ENCODE data around the gene CDKN3. TPM values are rescaled to one million over a fixed set of nuclear protein-coding genes. Genes with fewer than 3 reads are reported as not detected.
"Not testable (repeated sequence)": the region's sequence is repeated elsewhere in the genome, so short reads cannot be mapped to it uniquely, and the experiment has no call there.

Gene CDKN3
- total and polyA plus RNA-seq, 8 donors = 1.8 to 20.8 (median 6.2) TPM; not detected in 2

DNA sequence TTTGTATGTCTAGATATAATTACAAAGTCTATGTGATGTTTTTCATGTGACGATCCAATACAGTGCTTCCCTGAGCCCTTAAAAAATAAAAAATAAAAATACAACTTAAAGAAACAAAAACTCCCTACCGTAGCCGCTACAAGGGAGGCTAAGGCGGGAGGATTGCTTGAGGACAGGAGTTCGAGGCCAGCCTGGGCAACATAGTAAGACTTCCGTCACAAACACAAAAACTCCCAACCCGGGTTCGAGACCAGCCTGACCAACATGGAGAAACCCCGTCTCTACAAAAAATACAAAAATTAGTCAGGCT lies 669 bp upstream of the CDKN3 start:
- Histone ChIP-seq H3K4me1 (peaks cover 5 to 24% (median 13%) of the 10 kb centered on the region in 4 donors), H3K4me3 (peak overlapping the region; percentile 61 to 85 (median 72)), H3K27ac (peak overlapping the region in 3 of 5 donors; percentile 21 to 72 (median 71)), H3K36me3 (no peaks in the 10 kb centered on the region), H3K9me3 (no peaks in the 10 kb centered on the region), H3K27me3 (peaks cover 0 to 2% (median 0%) of the 10 kb centered on the region in 3 donors)
- DNase-seq = no peak
- WGBS, 5 donors = 67 to 73% (median 72%) methylated on average over 9 of the region's 9 CpGs
- intact Hi-C loops (cut with DNase I; ENCODE audit: low total_unique reads) = no loop called here
- no peak for TF ChIP-seq POLR2A (IDR thresholded peaks at IDR 0.05)
- no peak for TF ChIP-seq POLR2AphosphoS5 (IDR thresholded peaks at IDR 0.05)
- TF ChIP-seq EP300 (IDR thresholded peaks at IDR 0.05) = no peak
- TF ChIP-seq, protein P1, sequence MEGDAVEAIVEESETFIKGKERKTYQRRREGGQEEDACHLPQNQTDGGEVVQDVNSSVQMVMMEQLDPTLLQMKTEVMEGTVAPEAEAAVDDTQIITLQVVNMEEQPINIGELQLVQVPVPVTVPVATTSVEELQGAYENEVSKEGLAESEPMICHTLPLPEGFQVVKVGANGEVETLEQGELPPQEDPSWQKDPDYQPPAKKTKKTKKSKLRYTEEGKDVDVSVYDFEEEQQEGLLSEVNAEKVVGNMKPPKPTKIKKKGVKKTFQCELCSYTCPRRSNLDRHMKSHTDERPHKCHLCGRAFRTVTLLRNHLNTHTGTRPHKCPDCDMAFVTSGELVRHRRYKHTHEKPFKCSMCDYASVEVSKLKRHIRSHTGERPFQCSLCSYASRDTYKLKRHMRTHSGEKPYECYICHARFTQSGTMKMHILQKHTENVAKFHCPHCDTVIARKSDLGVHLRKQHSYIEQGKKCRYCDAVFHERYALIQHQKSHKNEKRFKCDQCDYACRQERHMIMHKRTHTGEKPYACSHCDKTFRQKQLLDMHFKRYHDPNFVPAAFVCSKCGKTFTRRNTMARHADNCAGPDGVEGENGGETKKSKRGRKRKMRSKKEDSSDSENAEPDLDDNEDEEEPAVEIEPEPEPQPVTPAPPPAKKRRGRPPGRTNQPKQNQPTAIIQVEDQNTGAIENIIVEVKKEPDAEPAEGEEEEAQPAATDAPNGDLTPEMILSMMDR (IDR thresholded peaks at IDR 0.05) = no peak

DNA sequence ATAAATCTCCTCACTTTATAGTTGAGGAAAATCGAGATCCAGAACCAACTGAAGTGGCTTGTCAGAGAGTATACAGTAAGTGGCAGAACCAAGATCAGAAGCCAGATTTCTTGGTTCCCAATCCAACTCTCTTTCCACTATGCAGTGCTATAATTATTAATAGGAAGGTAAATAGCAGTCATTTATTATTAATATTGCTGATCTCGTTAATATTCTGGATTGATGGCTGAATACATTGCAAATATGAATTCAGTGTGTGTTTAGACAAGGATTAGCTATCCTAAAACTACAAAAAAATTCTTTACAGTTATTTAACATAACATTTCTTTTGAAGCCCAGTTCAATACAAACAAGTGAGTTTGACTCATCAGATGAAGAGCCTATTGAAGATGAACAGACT lies 2.8 kb downstream of the CDKN3 start:
- H3K27me3 ChIP-seq = no peaks in the 10 kb centered on the region
- H3K9me3 ChIP-seq = no peaks in the 10 kb centered on the region
- TF ChIP-seq, protein P1 (IDR thresholded peaks at IDR 0.05) = no peak
- TF ChIP-seq EP300 (IDR thresholded peaks at IDR 0.05) (no peak), POLR2A (IDR thresholded peaks at IDR 0.05) (no peak), POLR2AphosphoS5 (IDR thresholded peaks at IDR 0.05) (no peak)
- H3K4me1 ChIP-seq = peaks cover 5 to 24% (median 13%) of the 10 kb centered on the region in 4 donors
- intact Hi-C loops (cut with DNase I; ENCODE audit: low total_unique reads) = no loop called here
- DNase-seq = no peak
- H3K27ac ChIP-seq = no peak overlapping the region
- no peak overlapping the region for H3K4me3 ChIP-seq
- WGBS, 5 donors = 82 to 87% (median 87%) methylated on average over 2 of the region's 2 CpGs
- no peaks in the 10 kb centered on the region for H3K36me3 ChIP-seq

DNA sequence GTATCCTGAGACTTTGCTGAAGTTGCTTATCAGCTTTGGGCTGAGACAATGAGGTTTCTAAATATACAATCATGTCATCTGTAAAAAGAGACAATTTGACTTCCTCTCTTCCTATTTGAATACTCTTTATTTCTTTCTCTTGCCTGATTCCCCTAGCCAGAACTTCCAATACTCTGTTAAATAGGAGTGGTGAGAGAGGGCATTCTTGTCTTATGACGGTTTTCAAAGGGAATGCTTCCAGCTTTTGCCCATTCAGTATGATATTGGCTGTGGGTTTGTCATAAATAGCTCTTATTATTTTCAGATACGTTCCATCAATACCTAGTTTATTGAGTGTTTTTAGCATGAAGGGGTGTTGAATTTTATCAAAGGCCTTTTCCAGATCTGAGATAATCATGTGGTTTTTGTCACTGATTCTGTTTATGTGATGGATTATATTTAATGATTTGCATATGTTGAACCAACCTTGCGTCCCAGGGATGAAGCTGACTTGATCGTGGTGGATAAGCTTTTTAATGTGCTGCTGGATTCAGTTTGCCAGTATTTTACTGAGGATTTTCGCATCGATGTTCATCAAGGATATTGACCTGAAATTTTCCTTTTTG lies 6.7 kb downstream of the CDKN3 start:
- H3K36me3 ChIP-seq = peaks cover 0 to 12% (median 0%) of the 10 kb centered on the region in 4 donors
- H3K4me1 ChIP-seq; intact Hi-C loops (cut with DNase I; ENCODE audit: low total_unique reads); H3K4me3 ChIP-seq; H3K27me3 ChIP-seq; H3K27ac ChIP-seq; DNase-seq; H3K9me3 ChIP-seq: not testable (repeated sequence)
- 81 to 92% (median 88%) methylated on average over 6 of the region's 6 CpGs for WGBS, 5 donors

DNA sequence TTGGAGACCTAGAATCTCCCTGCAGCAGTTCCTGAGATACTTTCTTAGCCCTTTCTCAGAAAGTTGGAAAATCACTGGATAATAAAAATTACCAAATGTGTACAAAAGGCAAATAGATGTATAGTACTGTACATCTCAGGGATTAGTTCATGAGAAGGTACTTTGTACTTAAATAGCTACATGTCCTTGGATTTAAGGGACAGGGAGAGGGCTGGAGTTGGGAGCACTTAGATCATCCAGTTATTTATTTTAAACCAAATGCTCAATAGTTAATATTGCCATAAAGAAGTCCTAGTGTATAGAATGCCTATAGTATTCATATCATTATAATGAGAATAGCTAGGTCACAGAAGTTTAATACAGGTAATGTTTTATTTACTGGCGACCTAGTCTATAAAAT lies 13.4 kb downstream of the CDKN3 start:
- no peak for DNase-seq
- H3K36me3 ChIP-seq = peaks cover 0 to 26% (median 0%) of the 10 kb centered on the region in 4 donors
- WGBS, 5 donors = 92 to 100% (median 100%) methylated on average over 1 of the region's 1 CpG
- TF ChIP-seq POLR2A (IDR thresholded peaks at IDR 0.05) = no peak
- H3K9me3 ChIP-seq = no peaks in the 10 kb centered on the region
- H3K4me1 ChIP-seq = no peaks in the 10 kb centered on the region
- intact Hi-C loops (cut with DNase I; ENCODE audit: low total_unique reads) = no loop called here
- H3K27ac ChIP-seq = no peak overlapping the region
- H3K4me3 ChIP-seq = no peak overlapping the region
- no peaks in the 10 kb centered on the region for H3K27me3 ChIP-seq

DNA sequence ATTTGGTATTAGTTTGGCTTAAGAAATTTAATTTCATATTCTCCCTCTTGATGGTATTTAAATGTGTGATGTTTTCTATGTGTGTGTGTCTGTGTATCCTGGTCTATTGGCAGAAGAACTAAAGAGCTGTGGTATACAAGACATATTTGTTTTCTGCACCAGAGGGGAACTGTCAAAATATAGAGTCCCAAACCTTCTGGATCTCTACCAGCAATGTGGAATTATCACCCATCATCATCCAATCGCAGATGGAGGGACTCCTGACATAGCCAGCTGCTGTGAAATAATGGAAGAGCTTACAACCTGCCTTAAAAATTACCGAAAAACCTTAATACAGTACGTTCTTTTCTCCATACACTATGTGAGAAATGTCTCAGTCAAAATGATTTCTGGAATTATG lies 14.6 kb downstream of the CDKN3 start:
- H3K4me1 ChIP-seq = no peaks in the 10 kb centered on the region
- H3K4me3 ChIP-seq = no peak overlapping the region
- H3K36me3 ChIP-seq = peaks cover 0 to 26% (median 0%) of the 10 kb centered on the region in 4 donors
- TF ChIP-seq, protein P1 (IDR thresholded peaks at IDR 0.05) = no peak
- no peak for TF ChIP-seq POLR2AphosphoS5 (IDR thresholded peaks at IDR 0.05)
- TF ChIP-seq EP300 (IDR thresholded peaks at IDR 0.05) = no peak
- TF ChIP-seq POLR2A (IDR thresholded peaks at IDR 0.05) = no peak
- no peak overlapping the region for H3K27ac ChIP-seq
- H3K27me3 ChIP-seq = no peaks in the 10 kb centered on the region
- no peak for DNase-seq
- 94 to 97% (median 96%) methylated on average over 3 of the region's 3 CpGs for WGBS, 5 donors
- H3K9me3 ChIP-seq = no peaks in the 10 kb centered on the region
- intact Hi-C loops (cut with DNase I; ENCODE audit: low total_unique reads) = no loop called here

Data from stomach (tissue), 9 donors.